Activated gamma-delta T cell treated with anti-CD3 and anti-CD28 coated beads, Interleukin-2, amount 50 U/mL, for 16 hours (primary cell): ENCODE measurements around the gene ACADVL.

Experiments
- DNase-seq: peaks from one replicate; pipeline ENCODE4 v3.0.0-alpha.2; 2020; ENCODE audit warnings: low read depth

The ACADVL gene

GRCh38 chr17:7217113-7217987, 2.4 kb upstream of the ACADVL start:
- no peak for DNase-seq

- DNase-seq, result no peak
Observed at GRCh38 chr17:7218166-7218565, 1.6 kb upstream of the ACADVL start.

- no peak for DNase-seq
Observed at GRCh38 chr17:7218758-7219157, 980 bp upstream of the ACADVL start.

- DNase-seq, result no peak
Observed at GRCh38 chr17:7219229-7219811, 418 bp upstream of the ACADVL start.

GRCh38 chr17:7220593-7221277, 997 bp downstream of the ACADVL start:
- DNase-seq, result peak; percentile 35

- no peak for DNase-seq
Observed at GRCh38 chr17:7221278-7222092, 1.7 kb downstream of the ACADVL start.

- no peak for DNase-seq
Observed at GRCh38 chr17:7222093-7222971, 2.6 kb downstream of the ACADVL start.

- no peak for DNase-seq
Observed at GRCh38 chr17:7222972-7223292, 3.2 kb downstream of the ACADVL start.

GRCh38 chr17:7223375-7223774, 3.6 kb downstream of the ACADVL start:
- DNase-seq, result no peak

- no peak for DNase-seq
Observed at GRCh38 chr17:7224110-7224509, 4.4 kb downstream of the ACADVL start.

GRCh38 chr17:7224661-7225111, 4.9 kb downstream of the ACADVL start:
- DNase-seq, result no peak

- no peak for DNase-seq
Observed at GRCh38 chr17:7225711-7226331, 6.1 kb downstream of the ACADVL start.

GRCh38 chr17:7226721-7227710, 7.3 kb downstream of the ACADVL start:
- DNase-seq, result no peak

- no peak for DNase-seq
Observed at GRCh38 chr17:7228920-7229319, 9.2 kb downstream of the ACADVL start.

GRCh38 chr17:7229504-7229903, 9.8 kb downstream of the ACADVL start:
- no peak for DNase-seq

- DNase-seq, result no peak
Observed at GRCh38 chr17:7232114-7232513, 12.4 kb downstream of the ACADVL start.

GRCh38 chr17:7233701-7234082, 14.0 kb downstream of the ACADVL start:
- DNase-seq, result no peak

GRCh38 chr17:7234083-7234951, 14.6 kb downstream of the ACADVL start, which contains the start of gene DVL2:
DVL2 (minus strand) TSS chr17:7234517; CDS start chr17:7234262, 255 bp downstream.
- peak; percentile 92 for DNase-seq
